Measurements from ENCODE around the gene MFNG. TPM values are rescaled to one million over a fixed set of nuclear protein-coding genes. Genes with fewer than 3 reads are reported as not detected.

Gene MFNG
- total RNA-seq, 1 donor from 2014 or later = 2.3 TPM

- DNase-seq (ENCODE audit: low spot score) = no peak
- H3K36me3 Mint-ChIP-seq = no peaks in the 10 kb centered on the region
- H3K27me3 Mint-ChIP-seq (ENCODE audit: insufficient read depth, low read depth) = peaks cover 17% of the 10 kb centered on the region
- peak overlapping the region; percentile 74 for H3K27ac Mint-ChIP-seq
- H3K4me3 Mint-ChIP-seq = no peak overlapping the region
- Histone ChIP-seq H4K20me1 (ENCODE audit: low read depth) (no peaks in the 10 kb centered on the region), H3K4me3 (no peak overlapping the region), H3K4me1 (peaks cover 26% of the 10 kb centered on the region), H3F3A (ENCODE audit: low read depth) (peaks cover 7% of the 10 kb centered on the region), H2AFZ (replicated peaks) (no peak overlapping the region), H3K36me3 (no peaks in the 10 kb centered on the region), H3K27ac (no peak overlapping the region), H3K79me2 (ENCODE audit: low read depth) (no peaks in the 10 kb centered on the region), H3K9ac (no peak overlapping the region), H3K27me3 (no peaks in the 10 kb centered on the region), H3K4me2 (peak overlapping the region; percentile 29), H3K9me3 (ENCODE audit: low read depth) (no peaks in the 10 kb centered on the region)
- no peaks in the 10 kb centered on the region for H3K9me3 Mint-ChIP-seq
- peaks cover 54% of the 10 kb centered on the region for H3K4me1 Mint-ChIP-seq
- TF ChIP-seq EZH2phosphoT487 (IDR thresholded peaks at IDR 0.05) = no peak
- no peak for TF ChIP-seq EZH2 (IDR thresholded peaks at IDR 0.05)
- TF ChIP-seq, protein P1, sequence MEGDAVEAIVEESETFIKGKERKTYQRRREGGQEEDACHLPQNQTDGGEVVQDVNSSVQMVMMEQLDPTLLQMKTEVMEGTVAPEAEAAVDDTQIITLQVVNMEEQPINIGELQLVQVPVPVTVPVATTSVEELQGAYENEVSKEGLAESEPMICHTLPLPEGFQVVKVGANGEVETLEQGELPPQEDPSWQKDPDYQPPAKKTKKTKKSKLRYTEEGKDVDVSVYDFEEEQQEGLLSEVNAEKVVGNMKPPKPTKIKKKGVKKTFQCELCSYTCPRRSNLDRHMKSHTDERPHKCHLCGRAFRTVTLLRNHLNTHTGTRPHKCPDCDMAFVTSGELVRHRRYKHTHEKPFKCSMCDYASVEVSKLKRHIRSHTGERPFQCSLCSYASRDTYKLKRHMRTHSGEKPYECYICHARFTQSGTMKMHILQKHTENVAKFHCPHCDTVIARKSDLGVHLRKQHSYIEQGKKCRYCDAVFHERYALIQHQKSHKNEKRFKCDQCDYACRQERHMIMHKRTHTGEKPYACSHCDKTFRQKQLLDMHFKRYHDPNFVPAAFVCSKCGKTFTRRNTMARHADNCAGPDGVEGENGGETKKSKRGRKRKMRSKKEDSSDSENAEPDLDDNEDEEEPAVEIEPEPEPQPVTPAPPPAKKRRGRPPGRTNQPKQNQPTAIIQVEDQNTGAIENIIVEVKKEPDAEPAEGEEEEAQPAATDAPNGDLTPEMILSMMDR (IDR thresholded peaks at IDR 0.05) = no peak
Observed at GRCh38 chr22:37511395-37512104, 25.4 kb upstream of the MFNG start.

DNA sequence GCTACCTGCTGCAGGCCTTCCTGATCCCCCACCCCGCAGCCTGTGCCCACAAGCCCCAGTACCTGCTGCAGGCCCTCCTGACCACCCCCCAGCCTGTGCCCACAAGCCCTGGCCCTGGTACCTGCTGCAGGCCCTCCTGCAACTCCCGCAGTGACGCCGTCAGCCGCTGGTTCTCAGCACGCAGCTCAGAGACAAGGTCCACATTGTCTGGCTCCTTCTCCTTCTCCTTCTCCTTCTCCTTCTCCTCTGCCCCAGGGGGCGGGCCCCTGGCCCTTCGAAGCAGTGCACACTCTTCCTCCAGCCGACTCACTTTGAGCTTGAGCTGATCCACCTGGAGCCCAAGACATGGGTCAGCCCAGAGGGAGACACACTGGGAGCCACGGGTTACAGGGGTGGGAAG is 23.9 kb upstream of the MFNG start:
- H3K4me2 ChIP-seq = no peak overlapping the region
- no peak for DNase-seq (ENCODE audit: low spot score)
- H3K9me3 ChIP-seq (ENCODE audit: low read depth) = no peaks in the 10 kb centered on the region
- Mint-ChIP-seq H3K9me3 (no peaks in the 10 kb centered on the region), H3K4me3 (no peak overlapping the region), H3K27me3 (ENCODE audit: insufficient read depth, low read depth) (peaks cover 17% of the 10 kb centered on the region), H3K36me3 (no peaks in the 10 kb centered on the region), H3K4me1 (peaks cover 49% of the 10 kb centered on the region), H3K27ac (peak overlapping the region; percentile 94)
- peaks cover 26% of the 10 kb centered on the region for H3K4me1 ChIP-seq
- H3K36me3 ChIP-seq = no peaks in the 10 kb centered on the region
- peaks cover 7% of the 10 kb centered on the region for H3F3A ChIP-seq (ENCODE audit: low read depth)
- no peaks in the 10 kb centered on the region for H3K79me2 ChIP-seq (ENCODE audit: low read depth)
- no peak overlapping the region for H2AFZ ChIP-seq (replicated peaks)
- no peak overlapping the region for H3K4me3 ChIP-seq
- H3K27me3 ChIP-seq = no peaks in the 10 kb centered on the region
- H3K9ac ChIP-seq = no peak overlapping the region
- TF ChIP-seq, protein P1 (IDR thresholded peaks at IDR 0.05) = no peak
- TF ChIP-seq EZH2 (IDR thresholded peaks at IDR 0.05) (no peak), EZH2phosphoT487 (IDR thresholded peaks at IDR 0.05) (no peak)
- H3K27ac ChIP-seq = no peak overlapping the region
- no peaks in the 10 kb centered on the region for H4K20me1 ChIP-seq (ENCODE audit: low read depth)

DNA sequence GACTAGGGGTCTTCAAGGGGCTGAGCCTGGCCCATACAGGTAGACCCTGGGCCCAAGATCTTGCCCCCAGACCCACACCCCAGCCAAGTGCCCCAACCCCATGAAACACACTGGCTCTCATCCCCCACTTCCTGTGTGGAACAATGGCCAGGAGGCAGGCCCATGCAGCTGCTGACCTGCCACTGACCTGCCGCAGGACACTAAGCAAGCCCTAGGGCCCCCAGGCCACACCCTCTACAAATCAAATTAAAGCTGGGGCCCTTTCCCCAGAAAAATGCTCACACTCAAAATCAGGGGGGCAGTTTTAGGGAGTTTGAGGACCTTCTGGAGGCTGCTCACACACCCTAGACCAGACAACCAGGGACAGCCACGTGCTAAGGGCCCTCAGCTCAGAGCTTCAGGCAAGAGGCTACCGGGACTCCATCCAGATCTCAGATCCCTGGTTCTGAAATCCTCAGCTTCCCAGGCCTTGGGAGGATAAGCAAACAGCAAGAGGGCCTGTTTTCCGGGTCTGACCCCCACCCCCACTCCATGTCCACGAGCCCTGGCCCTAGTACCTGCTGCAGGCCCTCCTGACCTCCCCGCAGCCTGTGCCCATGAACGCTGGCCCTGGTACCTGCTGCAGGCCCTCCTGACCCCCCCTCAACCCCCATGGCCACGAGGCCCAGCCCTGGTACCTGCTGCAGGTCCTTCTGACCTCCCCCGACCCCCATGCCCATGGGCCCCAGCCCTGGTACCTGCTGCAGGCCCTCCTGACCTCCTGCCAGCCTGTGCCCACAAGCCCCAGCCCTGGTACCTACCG is 23.1 kb upstream of the MFNG start:
- Histone ChIP-seq H3K27ac (no peak overlapping the region), H3K36me3 (no peaks in the 10 kb centered on the region), H3K4me3 (no peak overlapping the region), H3K9ac (no peak overlapping the region), H3K27me3 (no peaks in the 10 kb centered on the region), H4K20me1 (ENCODE audit: low read depth) (no peaks in the 10 kb centered on the region), H3K4me2 (no peak overlapping the region), H2AFZ (replicated peaks) (no peak overlapping the region), H3K9me3 (ENCODE audit: low read depth) (no peaks in the 10 kb centered on the region), H3K79me2 (ENCODE audit: low read depth) (no peaks in the 10 kb centered on the region), H3K4me1 (peaks cover 26% of the 10 kb centered on the region), H3F3A (ENCODE audit: low read depth) (peaks cover 7% of the 10 kb centered on the region)
- DNase-seq (ENCODE audit: low spot score) = no peak
- Mint-ChIP-seq H3K9me3 (no peaks in the 10 kb centered on the region), H3K4me3 (peak overlapping the region; percentile 48), H3K27ac (peak overlapping the region; percentile 79), H3K4me1 (peaks cover 47% of the 10 kb centered on the region), H3K36me3 (no peaks in the 10 kb centered on the region), H3K27me3 (ENCODE audit: insufficient read depth, low read depth) (peaks cover 17% of the 10 kb centered on the region)
- no peak for TF ChIP-seq EZH2phosphoT487 (IDR thresholded peaks at IDR 0.05)
- no peak for TF ChIP-seq EZH2 (IDR thresholded peaks at IDR 0.05)
- TF ChIP-seq, protein P1 (IDR thresholded peaks at IDR 0.05) = no peak

All from neural progenitor cell (in vitro differentiated cells).